GM23338 (cell line): Measurements from ENCODE around the gene LRRC8E. TPM values are rescaled to one million over a fixed set of nuclear protein-coding genes. Genes with fewer than 3 reads are reported as not detected.

Experiments
- ATAC-seq: fragments of 200-7000 bp; cut with Tn5 transposase; 3 replicates; pipeline ENCODE4 v1.9.1; 2020
- DNase-seq: peaks from one replicate; pipeline ENCODE4 v3.0.0-alpha.2; 2015; ENCODE audit warnings: low spot score
- H2AFZ ChIP-seq: fragments of 200-600 bp; sonication (generic); 2 replicates; pipeline ENCODE4 v1.8.0; 2016; ENCODE audit warnings: antibody characterized with exemption, mild to moderate bottlenecking, moderate library complexity
- H3F3A ChIP-seq: fragments of 200-600 bp; sonication (generic); replicated peaks from 2 replicates; pipeline ENCODE4 v1.8.0; 2017; ENCODE audit warnings: antibody characterized with exemption, mixed run types, low read depth
- H3K27ac ChIP-seq: fragments of 200-600 bp; sonication (generic); 2 replicates; pipeline ENCODE4 v1.6.1; 2016; ENCODE audit warnings: low read depth
- H3K27me3 ChIP-seq: fragments of 200-600 bp; sonication (generic); 2 replicates; pipeline ENCODE4 v1.8.0; 2016; ENCODE audit warnings: mild to moderate bottlenecking, mixed run types, moderate library complexity; ENCODE audit not compliant: insufficient read depth
- H3K36me3 ChIP-seq: fragments of 200-600 bp; sonication (generic); 2 replicates; pipeline ENCODE4 v1.8.0; 2016; ENCODE audit warnings: mild to moderate bottlenecking; ENCODE audit not compliant: insufficient read depth
- H3K4me1 ChIP-seq: fragments of 200-600 bp; sonication (generic); 2 replicates; pipeline ENCODE4 v1.8.0; 2016; ENCODE audit warnings: mild to moderate bottlenecking, moderate library complexity; ENCODE audit not compliant: insufficient read depth
- H3K4me2 ChIP-seq: fragments of 200-600 bp; sonication (generic); 2 replicates; pipeline ENCODE4 v1.7.1; 2017; ENCODE audit warnings: mixed run types
- H3K4me3 ChIP-seq: fragments of 200-600 bp; sonication (generic); 2 replicates; pipeline ENCODE4 v1.6.1; 2016; ENCODE audit warnings: mixed run types
- H3K79me2 ChIP-seq: fragments of 200-600 bp; sonication (generic); replicated peaks from 2 replicates; pipeline ENCODE4 v1.8.0; 2017; ENCODE audit warnings: mild to moderate bottlenecking; ENCODE audit not compliant: insufficient read depth
- H3K9me2 ChIP-seq: fragments of 200-600 bp; sonication (generic); 2 replicates; pipeline ENCODE4 v1.8.0; 2017; ENCODE audit not compliant: insufficient read depth
- H4K20me1 ChIP-seq: fragments of 200-600 bp; sonication (generic); replicated peaks from 2 replicates; pipeline ENCODE4 v1.8.0; 2017; ENCODE audit warnings: mild to moderate bottlenecking; ENCODE audit not compliant: insufficient read depth
- H3K27ac Mint-ChIP-seq: 2 replicates; pipeline ENCODE4 v1.8.0; 2020; ENCODE audit warnings: inconsistent platforms, mild to moderate bottlenecking, moderate library complexity, mixed read lengths
- H3K27me3 Mint-ChIP-seq: 3 replicates; pipeline ENCODE4 v1.8.0; 2022; ENCODE audit warnings: low read depth, mild to moderate bottlenecking, moderate library complexity, mixed read lengths, inconsistent platforms; ENCODE audit not compliant: insufficient read depth, poor library complexity
- H3K36me3 Mint-ChIP-seq: 3 replicates; pipeline ENCODE4 v1.8.0; 2021; ENCODE audit warnings: low read depth, mild to moderate bottlenecking, inconsistent platforms, moderate library complexity, mixed read lengths
- H3K4me1 Mint-ChIP-seq: 3 replicates; pipeline ENCODE4 v1.8.0; 2020; ENCODE audit warnings: mild to moderate bottlenecking, inconsistent platforms, mixed read lengths
- H3K4me3 Mint-ChIP-seq: 3 replicates; pipeline ENCODE4 v1.8.0; 2021; ENCODE audit warnings: moderate library complexity, mild to moderate bottlenecking, inconsistent platforms, mixed read lengths
- H3K9me3 Mint-ChIP-seq: 3 replicates; pipeline ENCODE4 v1.8.0; 2020; ENCODE audit warnings: moderate library complexity, mild to moderate bottlenecking, inconsistent platforms, mixed read lengths
- CREB1 ChIP-seq: fragments of 250-450 bp; sonication (Bioruptor Pico); IDR thresholded peaks from 2 replicates; pipeline ENCODE4 v1.5.0; 2020; ENCODE audit warnings: low read depth, mild to moderate bottlenecking, moderate library complexity
- CTCF ChIP-seq, 2 experiments: fragments of 200-600 bp in 1 of 2; sonication (generic) in 1 of 2; conservative IDR thresholded peaks; 2 replicates each; pipeline versions ENCODE4 v1.5.1 to v1.6.1; 2016 to 2017; ENCODE audit warnings: antibody characterized with exemption in 2 of 2, low read depth in 2 of 2, mild to moderate bottlenecking in 2 of 2, moderate library complexity in 1 of 2
- EZH2 ChIP-seq: fragments of 200-600 bp; sonication (generic); IDR thresholded peaks from one replicate; pipeline ENCODE4 v1.8.0; 2017; ENCODE audit warnings: antibody characterized with exemption, mild to moderate bottlenecking, low read depth; ENCODE audit not compliant: unreplicated experiment
- JUNB ChIP-seq: IDR thresholded peaks from one replicate; pipeline ENCODE4 v1.6.1; 2016; ENCODE audit warnings: antibody characterized with exemption; ENCODE audit not compliant: unreplicated experiment
- NANOG ChIP-seq: IDR thresholded peaks from 2 replicates; pipeline ENCODE4 v1.6.1; 2016; ENCODE audit warnings: antibody characterized with exemption, borderline replicate concordance
- POLR2AphosphoS5 ChIP-seq: IDR thresholded peaks from 2 replicates; pipeline ENCODE4 v1.6.1; 2016; ENCODE audit warnings: antibody characterized with exemption, low read depth
- STAT1 ChIP-seq: IDR thresholded peaks from one replicate; pipeline ENCODE4 v1.6.1; 2016; ENCODE audit warnings: antibody characterized with exemption; ENCODE audit not compliant: unreplicated experiment
- ZNF331 ChIP-seq: fragments of 250-450 bp; sonication (Bioruptor Pico); IDR thresholded peaks from 2 replicates; pipeline ENCODE4 v1.5.0; 2020; ENCODE audit warnings: low read depth, mild to moderate bottlenecking, moderate library complexity
- polyA plus RNA-seq: library from polyadenylated mRNA; unstranded; fragments of >200 nt; fragmentation: Nextera tagmentation; extraction: Ambion mirVana; gene quantifications from 2 replicates; pipeline ENCODE4 v1.2.1, GENCODE V29; 2016
- total RNA-seq: library from RNA; depleted of rRNA; stranded (reverse); fragments of >200 nt; shearing (Covaris generic); gene quantifications from 2 replicates; pipeline ENCODE4 v1.2.3, GENCODE V29; 2014
- TF ChIP-seq, protein P1 (sequence below): IDR thresholded peaks from one replicate; pipeline ENCODE4 v1.6.1; 2018; ENCODE audit warnings: antibody characterized with exemption; ENCODE audit not compliant: unreplicated experiment

Gene LRRC8E
- total and polyA plus RNA-seq, 2 experiments from 2014 or later = 0.29 to 4.8 TPM

DNA sequence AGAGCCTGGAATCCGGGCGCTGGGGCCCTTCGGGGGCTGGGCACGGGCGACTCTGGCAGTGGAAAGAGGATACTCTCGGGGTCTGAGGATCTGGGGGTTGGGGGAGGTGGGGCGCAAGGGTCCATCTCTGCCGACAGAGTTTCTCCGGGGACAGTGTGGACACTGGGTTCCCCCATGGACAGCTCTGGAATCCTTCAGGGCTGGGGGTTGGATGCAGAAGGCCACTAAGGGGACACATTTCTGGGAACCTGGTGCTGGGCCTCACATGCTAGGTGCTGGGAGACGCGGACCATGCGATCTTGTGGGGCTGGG, 28.6 kb downstream of the LRRC8E start:
- H4K20me1 ChIP-seq = peaks cover 14% of the 10 kb centered on the region; the same call in 1 of the 2 replicates
- peaks cover 57% of the 10 kb centered on the region for H3K27me3 ChIP-seq
- DNase-seq (peak; percentile 47), ATAC-seq (no peak)
- no peaks in the 10 kb centered on the region for H3K79me2 ChIP-seq
- Mint-ChIP-seq H3K36me3 (peaks cover 10% of the 10 kb centered on the region), H3K27me3 (peaks cover 51% of the 10 kb centered on the region), H3K4me3 (peak overlapping the region; percentile 85), H3K4me1 (peaks cover 15% of the 10 kb centered on the region), H3K9me3 (peaks cover 2% of the 10 kb centered on the region; the same call in 1 of the 3 replicates), H3K27ac (no peak overlapping the region)
- H3K4me2 ChIP-seq = peak overlapping the region; percentile 91
- peaks cover 26% of the 10 kb centered on the region for H3F3A ChIP-seq
- H2AFZ ChIP-seq = peak overlapping the region; percentile 88
- H3K27ac ChIP-seq = no peak overlapping the region
- peak; percentile 69 for TF ChIP-seq EZH2
- TF ChIP-seq ZNF331 (CRISPR knock-in tag) = no peak
- H3K4me1 ChIP-seq = no peaks in the 10 kb centered on the region; the same call in 1 of the 2 replicates
- no peaks in the 10 kb centered on the region for H3K9me2 ChIP-seq
- no peaks in the 10 kb centered on the region for H3K36me3 ChIP-seq
- H3K4me3 ChIP-seq = peak overlapping the region; percentile 64

- no peaks in the 10 kb centered on the region for H3K9me2 ChIP-seq
- peaks cover 57% of the 10 kb centered on the region for H3K27me3 ChIP-seq
- H2AFZ ChIP-seq = peak overlapping the region; percentile 88
- H3K36me3 ChIP-seq = no peaks in the 10 kb centered on the region
- no peaks in the 10 kb centered on the region; the same call in 1 of the 2 replicates for H3K4me1 ChIP-seq
- H3K4me2 ChIP-seq = peak overlapping the region; percentile 91
- H3K27ac ChIP-seq = no peak overlapping the region
- DNase-seq (peak; percentile 83), ATAC-seq (peak; percentile 52)
- H3K79me2 ChIP-seq = no peaks in the 10 kb centered on the region
- peaks cover 15% of the 10 kb centered on the region for H3K4me1 Mint-ChIP-seq
- peak overlapping the region; percentile 64 for H3K4me3 ChIP-seq
- no peak overlapping the region for H3K27ac Mint-ChIP-seq
- H3K9me3 Mint-ChIP-seq = peaks cover 2% of the 10 kb centered on the region; the same call in 1 of the 3 replicates
- peaks cover 26% of the 10 kb centered on the region for H3F3A ChIP-seq
- peak overlapping the region; percentile 85 for H3K4me3 Mint-ChIP-seq
- H3K36me3 Mint-ChIP-seq = peaks cover 12% of the 10 kb centered on the region; the same call in 2 of the 3 replicates
- H4K20me1 ChIP-seq = peaks cover 14% of the 10 kb centered on the region; the same call in 1 of the 2 replicates
- H3K27me3 Mint-ChIP-seq = peaks cover 51% of the 10 kb centered on the region
- TF ChIP-seq CTCF (conservative IDR thresholded peaks at IDR 0.05; ENCODE audit: low read depth in 2 of 2) (peak; percentile 59 to 71), POLR2AphosphoS5 (no peak), CREB1 (CRISPR knock-in tag) (0 out of 2 replicates have a peak, but pooled peaks have one; percentile 14), STAT1 (no peak), NANOG (no peak), EZH2 (peak; percentile 63), ZNF331 (CRISPR knock-in tag) (no peak), JUNB (no peak)
- TF ChIP-seq, protein P1, sequence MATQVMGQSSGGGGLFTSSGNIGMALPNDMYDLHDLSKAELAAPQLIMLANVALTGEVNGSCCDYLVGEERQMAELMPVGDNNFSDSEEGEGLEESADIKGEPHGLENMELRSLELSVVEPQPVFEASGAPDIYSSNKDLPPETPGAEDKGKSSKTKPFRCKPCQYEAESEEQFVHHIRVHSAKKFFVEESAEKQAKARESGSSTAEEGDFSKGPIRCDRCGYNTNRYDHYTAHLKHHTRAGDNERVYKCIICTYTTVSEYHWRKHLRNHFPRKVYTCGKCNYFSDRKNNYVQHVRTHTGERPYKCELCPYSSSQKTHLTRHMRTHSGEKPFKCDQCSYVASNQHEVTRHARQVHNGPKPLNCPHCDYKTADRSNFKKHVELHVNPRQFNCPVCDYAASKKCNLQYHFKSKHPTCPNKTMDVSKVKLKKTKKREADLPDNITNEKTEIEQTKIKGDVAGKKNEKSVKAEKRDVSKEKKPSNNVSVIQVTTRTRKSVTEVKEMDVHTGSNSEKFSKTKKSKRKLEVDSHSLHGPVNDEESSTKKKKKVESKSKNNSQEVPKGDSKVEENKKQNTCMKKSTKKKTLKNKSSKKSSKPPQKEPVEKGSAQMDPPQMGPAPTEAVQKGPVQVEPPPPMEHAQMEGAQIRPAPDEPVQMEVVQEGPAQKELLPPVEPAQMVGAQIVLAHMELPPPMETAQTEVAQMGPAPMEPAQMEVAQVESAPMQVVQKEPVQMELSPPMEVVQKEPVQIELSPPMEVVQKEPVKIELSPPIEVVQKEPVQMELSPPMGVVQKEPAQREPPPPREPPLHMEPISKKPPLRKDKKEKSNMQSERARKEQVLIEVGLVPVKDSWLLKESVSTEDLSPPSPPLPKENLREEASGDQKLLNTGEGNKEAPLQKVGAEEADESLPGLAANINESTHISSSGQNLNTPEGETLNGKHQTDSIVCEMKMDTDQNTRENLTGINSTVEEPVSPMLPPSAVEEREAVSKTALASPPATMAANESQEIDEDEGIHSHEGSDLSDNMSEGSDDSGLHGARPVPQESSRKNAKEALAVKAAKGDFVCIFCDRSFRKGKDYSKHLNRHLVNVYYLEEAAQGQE = no peak
Measured at GRCh38 chr19:7917267-7918061, 29.2 kb downstream of the LRRC8E start.
